Coronary artery (tissue), 2 donors: Measurements from ENCODE around the gene DAB1.

ENCODE experiments used
- DNase-seq: peaks from one replicate; pipeline ENCODE4 v3.0.0-alpha.2; 2017; ENCODE audit warnings: low spot score
- H3K27ac ChIP-seq, 2 donors: fragments of 200-600 bp; sonication (generic); one replicate each; pipeline ENCODE4 v1.5.1; 2016 to 2019
- H3K4me3 ChIP-seq: fragments of 200-600 bp; sonication (generic); 2 replicates; pipeline ENCODE4 v1.5.1; 2016; ENCODE audit warnings: mild to moderate bottlenecking, moderate library complexity
- CTCF ChIP-seq: fragments of 200-600 bp; sonication (generic); IDR thresholded peaks from one replicate; pipeline ENCODE4 v1.5.1; 2019; ENCODE audit warnings: antibody characterized with exemption

DAB1 gene

DNA sequence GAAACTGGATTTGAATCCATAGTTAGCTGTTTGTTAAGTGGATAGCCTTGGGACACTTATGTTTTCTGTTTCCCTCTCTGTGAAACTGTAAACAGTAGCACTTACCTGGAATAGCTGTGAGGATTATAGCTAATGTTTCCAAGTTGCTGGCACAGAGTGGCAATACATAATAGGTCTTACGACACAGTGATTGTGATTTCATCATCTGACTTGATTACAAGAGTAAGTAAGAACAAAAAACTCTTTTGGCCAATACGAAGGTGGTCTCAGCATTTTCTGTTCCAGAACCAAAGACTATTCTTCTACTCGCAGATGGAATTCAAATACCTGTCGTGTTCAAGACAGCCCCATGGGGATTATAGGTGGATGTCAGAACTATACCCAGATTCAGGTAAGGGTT, 460.2 kb downstream of the DAB1 start:
- TF ChIP-seq CTCF, result no peak
- no peak for DNase-seq
- H3K4me3 ChIP-seq, result no peak overlapping the region
- H3K27ac ChIP-seq, result no peak overlapping the region

- DNase-seq, result no peak
- TF ChIP-seq CTCF, result no peak
- Histone ChIP-seq H3K27ac (no peak overlapping the region), H3K4me3 (no peak overlapping the region)
These were observed 462.4 kb downstream of the DAB1 start for GRCh38 chr1:56961426-56961825.

DNA sequence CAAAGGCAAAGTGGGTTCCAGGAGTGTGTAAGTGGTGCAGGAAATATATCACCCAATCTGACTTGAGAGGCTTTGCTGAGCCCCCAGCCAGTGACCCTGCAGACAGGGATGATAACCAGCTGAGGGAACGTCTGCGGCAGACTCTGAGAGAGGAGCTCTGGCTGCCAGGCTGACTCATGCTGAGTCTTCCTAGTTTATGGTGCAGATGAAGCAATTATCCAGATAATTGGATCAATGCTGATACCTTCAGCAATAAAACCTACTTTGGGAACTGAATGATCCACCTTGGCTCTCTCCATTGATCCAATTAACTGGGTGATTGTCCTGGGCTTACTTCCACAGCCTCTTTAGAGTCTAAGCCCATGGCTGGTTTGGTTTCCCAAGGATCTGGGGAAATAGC, 465.3 kb downstream of the DAB1 start:
- DNase-seq, result no peak
- no peak overlapping the region for H3K27ac ChIP-seq
- TF ChIP-seq CTCF, result no peak
- H3K4me3 ChIP-seq, result no peak overlapping the region

GRCh38 chr1:56957931-56958330, 465.9 kb downstream of the DAB1 start:
- no peak overlapping the region for H3K27ac ChIP-seq
- no peak overlapping the region for H3K4me3 ChIP-seq
- TF ChIP-seq CTCF, result no peak
- no peak for DNase-seq

GRCh38 chr1:56954664-56955063, 469.2 kb downstream of the DAB1 start:
- no peak overlapping the region for H3K4me3 ChIP-seq
- no peak for DNase-seq
- H3K27ac ChIP-seq, result no peak overlapping the region
- no peak for TF ChIP-seq CTCF

GRCh38 chr1:56953386-56953785, 470.5 kb downstream of the DAB1 start:
- Histone ChIP-seq H3K4me3 (no peak overlapping the region), H3K27ac (no peak overlapping the region)
- TF ChIP-seq CTCF, result no peak
- no peak for DNase-seq

- DNase-seq, result no peak
- no peak for TF ChIP-seq CTCF
- no peak overlapping the region for H3K27ac ChIP-seq
- H3K4me3 ChIP-seq, result no peak overlapping the region
These were observed 471.4 kb downstream of the DAB1 start for GRCh38 chr1:56952501-56952900.
